Stimulated activated memory B cell treated with anti-CD40 and anti-IgM and Interleukin-4, amounts not matched to agents 10 μg/mL and 1 μg/mL and 100 μg/mL, for 72 hours (primary cell): ENCODE measurements around the gene NT5C2.
"Not testable (repeated sequence)": the region's sequence is repeated elsewhere in the genome, so short reads cannot be mapped to it uniquely, and the experiment has no call there.

Experiments
- ATAC-seq: fragments of 150-1000 bp; cut with Tn5 transposase; 2 replicates; pipeline ENCODE4 v1.10.0; 2021
- H3K27ac Mint-ChIP-seq: one replicate; pipeline ENCODE4 v1.8.0; 2022; ENCODE audit warnings: mild to moderate bottlenecking, mixed read lengths
- H3K27me3 Mint-ChIP-seq: one replicate; pipeline ENCODE4 v1.8.0; 2022; ENCODE audit warnings: mixed read lengths
- H3K36me3 Mint-ChIP-seq: one replicate; pipeline ENCODE4 v1.8.0; 2022; ENCODE audit warnings: mixed read lengths
- H3K4me1 Mint-ChIP-seq: one replicate; pipeline ENCODE4 v1.8.0; 2022; ENCODE audit warnings: mixed read lengths
- H3K4me3 Mint-ChIP-seq: one replicate; pipeline ENCODE4 v1.8.0; 2022; ENCODE audit warnings: mild to moderate bottlenecking, moderate library complexity, mixed read lengths
- H3K9me3 Mint-ChIP-seq: one replicate; pipeline ENCODE4 v1.8.0; 2022; ENCODE audit warnings: mixed read lengths

The NT5C2 gene

DNA sequence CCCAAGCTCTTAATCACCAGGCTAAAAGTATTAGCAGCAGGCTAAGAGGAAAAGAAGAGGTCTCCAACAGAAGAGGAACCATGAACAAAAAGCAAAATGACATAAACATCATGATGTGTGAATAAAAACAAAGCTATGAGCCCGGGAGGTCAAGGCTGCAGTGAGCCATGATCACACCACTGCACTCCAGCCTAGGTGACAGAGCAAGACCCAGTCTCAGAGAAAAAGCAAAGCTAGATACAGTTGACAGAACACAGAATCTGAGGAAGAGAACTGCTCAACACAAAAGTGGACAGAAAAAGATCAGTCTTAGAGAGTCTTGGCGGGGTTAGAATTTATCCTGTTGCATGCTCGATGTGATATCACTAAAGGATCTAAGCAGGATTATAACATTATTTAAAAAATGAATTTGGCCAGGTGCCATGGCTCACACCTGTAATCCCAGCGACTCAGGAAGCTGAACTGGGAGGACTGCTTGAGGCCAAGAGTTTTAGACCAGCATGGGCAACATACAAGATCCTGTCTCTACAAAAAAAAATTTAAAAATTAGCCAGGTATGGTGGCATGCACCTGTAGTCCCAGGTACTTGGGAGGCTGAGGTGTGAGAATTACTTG is 37.5 kb downstream of the NT5C2 start:
- Mint-ChIP-seq H3K9me3 (peaks cover 5% of the 10 kb centered on the region), H3K36me3 (peaks cover 50% of the 10 kb centered on the region), H3K4me3 (no peak overlapping the region), H3K4me1 (no peaks in the 10 kb centered on the region), H3K27ac (no peak overlapping the region), H3K27me3 (no peaks in the 10 kb centered on the region)
- no peak for ATAC-seq

DNA sequence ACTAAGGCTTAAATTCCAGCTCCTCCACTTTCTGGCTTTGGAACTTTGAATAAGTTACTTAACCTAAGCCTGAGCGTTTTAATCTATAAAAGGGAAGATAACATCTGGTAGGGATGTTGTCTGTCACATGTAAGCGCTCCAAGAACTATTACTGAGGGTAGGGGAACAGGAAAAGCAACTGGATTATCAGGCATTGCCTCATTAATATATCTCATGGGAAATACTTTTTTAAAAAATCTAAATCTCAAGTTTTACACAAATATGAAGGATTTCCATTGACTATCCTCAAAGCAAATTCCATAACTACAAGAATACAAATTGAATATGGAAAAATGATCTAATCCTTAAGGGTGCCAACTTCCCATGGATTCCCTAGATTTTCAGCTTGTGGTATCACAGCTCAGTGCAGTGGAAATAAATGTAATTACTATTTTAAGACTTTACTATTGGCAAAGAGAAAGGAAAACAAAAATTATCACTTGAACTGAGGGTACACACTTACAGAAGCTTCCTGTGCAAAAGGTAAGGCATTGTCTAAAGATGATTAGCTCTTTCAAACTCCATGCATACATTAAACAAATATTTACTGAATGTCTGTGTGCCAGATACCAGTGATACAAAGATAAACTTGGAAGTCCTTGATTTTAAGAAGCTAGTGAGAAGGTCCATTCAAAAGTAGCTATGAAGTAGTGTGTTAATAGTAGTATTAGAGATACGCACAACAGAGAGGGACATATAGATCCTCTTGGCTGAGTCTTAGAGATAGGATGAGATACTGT is 38.4 kb downstream of the NT5C2 start:
- Mint-ChIP-seq H3K27ac (no peak overlapping the region), H3K36me3 (peaks cover 50% of the 10 kb centered on the region), H3K9me3 (peaks cover 5% of the 10 kb centered on the region), H3K4me3 (no peak overlapping the region), H3K27me3 (no peaks in the 10 kb centered on the region), H3K4me1 (no peaks in the 10 kb centered on the region)
- no peak for ATAC-seq

DNA sequence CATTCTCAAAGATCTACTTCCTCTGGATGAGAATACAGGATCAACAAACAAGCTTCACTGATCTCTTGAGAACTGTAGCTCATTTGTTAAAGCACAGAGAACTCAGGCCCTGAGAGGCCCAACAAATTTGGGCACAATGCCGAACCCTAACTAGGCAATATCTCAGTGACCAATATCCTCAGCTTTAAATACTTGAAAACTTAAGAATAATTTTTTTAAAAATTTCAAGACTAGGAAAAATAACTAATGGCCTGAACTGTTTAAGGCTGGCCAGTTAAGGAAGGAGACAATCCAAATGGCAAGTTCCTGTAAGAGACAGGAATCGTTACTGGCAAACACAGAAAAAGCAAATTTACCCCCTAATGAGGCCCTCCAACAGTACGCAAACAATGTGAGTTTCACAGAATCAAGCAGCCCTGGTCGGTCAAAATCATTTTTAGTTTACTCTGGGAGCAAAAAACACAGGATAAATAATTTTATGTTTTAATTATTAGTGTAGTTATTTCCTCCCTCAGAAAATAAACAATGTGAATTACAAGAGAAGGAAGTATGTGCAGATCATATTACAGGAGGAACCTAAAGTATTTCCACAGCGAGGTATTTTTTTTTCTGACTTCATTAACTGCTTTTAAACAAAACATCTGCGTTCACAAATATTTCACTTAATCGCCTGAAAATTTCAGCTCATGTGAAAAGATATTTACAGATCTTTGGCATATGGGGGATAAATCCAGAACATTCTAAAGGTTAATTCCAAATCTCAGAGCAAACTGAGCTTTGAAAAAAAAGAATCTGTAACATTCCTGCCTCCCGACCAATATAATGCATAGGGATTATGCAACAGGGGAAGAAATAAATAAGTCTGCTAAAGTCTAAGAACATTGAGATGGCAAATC is 39.5 kb downstream of the NT5C2 start:
- H3K36me3 Mint-ChIP-seq = peaks cover 39% of the 10 kb centered on the region
- H3K27ac Mint-ChIP-seq = no peak overlapping the region
- ATAC-seq = no peak
- no peaks in the 10 kb centered on the region for H3K27me3 Mint-ChIP-seq
- H3K9me3 Mint-ChIP-seq = no peaks in the 10 kb centered on the region
- H3K4me3 Mint-ChIP-seq = no peak overlapping the region
- H3K4me1 Mint-ChIP-seq = no peaks in the 10 kb centered on the region

DNA sequence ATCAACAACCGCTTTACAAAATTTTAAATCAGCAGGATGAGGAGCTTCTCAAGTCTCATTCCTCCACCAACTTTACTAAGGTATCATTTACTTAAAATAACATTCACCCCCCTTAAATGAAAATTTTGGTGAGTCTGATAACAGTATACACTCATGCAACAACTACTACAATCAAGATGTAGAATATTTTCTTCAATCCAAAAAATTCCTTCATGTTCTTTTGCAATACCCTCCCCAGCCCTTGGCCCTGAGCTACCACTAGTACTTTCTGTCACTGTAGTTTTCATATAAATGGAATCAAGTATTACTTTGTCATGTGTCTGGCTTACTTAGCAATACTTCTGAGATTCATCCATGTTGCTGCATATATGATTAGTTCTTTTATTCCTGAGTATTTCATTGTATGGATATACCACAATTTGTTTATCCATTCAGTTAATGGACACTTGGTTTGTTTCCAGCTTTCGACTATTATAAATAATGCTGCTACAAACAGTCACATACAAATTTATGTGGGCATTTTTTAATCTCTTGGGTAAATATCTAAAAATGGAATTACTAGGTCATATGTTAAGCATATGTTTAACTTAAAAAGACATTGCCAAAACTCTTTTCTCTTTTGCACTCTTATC is 43.0 kb downstream of the NT5C2 start:
- H3K36me3 Mint-ChIP-seq = peaks cover 20% of the 10 kb centered on the region
- no peaks in the 10 kb centered on the region for H3K27me3 Mint-ChIP-seq
- H3K9me3 Mint-ChIP-seq = no peaks in the 10 kb centered on the region
- H3K27ac Mint-ChIP-seq = no peak overlapping the region
- no peak overlapping the region for H3K4me3 Mint-ChIP-seq
- H3K4me1 Mint-ChIP-seq = no peaks in the 10 kb centered on the region
- no peak for ATAC-seq

DNA sequence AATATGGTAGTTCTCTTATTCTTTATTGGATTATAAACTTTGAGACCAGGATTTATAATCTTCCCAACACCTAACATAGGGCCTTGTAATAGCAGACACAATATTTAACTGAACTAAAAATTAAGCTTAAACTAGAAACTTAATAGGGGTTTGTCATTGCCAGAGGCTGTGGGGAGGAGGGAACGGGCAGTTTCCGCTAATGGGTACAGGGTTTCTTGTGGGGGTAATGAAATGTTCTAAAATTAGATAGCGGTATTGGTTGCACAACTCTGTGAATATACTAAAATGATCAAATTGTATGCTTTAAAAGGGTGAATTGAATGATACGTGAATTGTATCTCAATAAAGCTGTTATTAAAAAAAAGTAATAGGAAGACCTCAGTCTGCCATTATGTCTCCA is 45.4 kb downstream of the NT5C2 start:
- ATAC-seq = no peak
- H3K36me3 Mint-ChIP-seq = peaks cover 34% of the 10 kb centered on the region
- H3K4me1 Mint-ChIP-seq = no peaks in the 10 kb centered on the region
- H3K27me3 Mint-ChIP-seq = no peaks in the 10 kb centered on the region
- no peaks in the 10 kb centered on the region for H3K9me3 Mint-ChIP-seq
- H3K4me3 Mint-ChIP-seq = no peak overlapping the region
- H3K27ac Mint-ChIP-seq = no peak overlapping the region

DNA sequence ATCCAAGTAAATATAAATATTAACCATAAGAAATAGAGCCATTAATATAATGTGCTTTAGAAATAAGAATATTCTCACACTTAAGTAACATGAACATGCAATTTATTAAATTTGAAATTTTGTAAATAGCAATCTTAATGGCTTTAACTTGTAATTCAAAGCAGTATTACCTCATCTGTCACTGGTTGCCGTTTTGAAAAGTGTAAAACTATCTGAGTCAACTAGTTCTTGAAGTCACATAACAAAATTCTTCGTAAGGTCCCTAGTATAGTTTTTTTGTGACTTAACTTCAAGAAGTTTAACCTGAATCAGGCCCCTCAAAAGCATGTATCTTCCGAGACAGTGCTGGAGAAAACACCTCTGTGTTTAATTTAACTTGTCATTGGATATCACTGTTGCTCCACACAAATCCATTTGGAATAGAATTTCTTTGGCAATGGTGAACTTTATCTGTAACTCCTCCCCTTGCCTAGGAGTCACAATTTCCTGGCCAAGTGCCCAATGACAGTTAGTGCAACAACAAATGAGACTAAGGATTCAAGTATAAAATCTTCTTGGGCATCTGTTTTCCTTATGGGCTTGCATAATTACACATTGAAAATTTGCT is 47.1 kb downstream of the NT5C2 start:
- Mint-ChIP-seq H3K9me3 (no peaks in the 10 kb centered on the region), H3K4me3 (no peak overlapping the region), H3K36me3 (peaks cover 44% of the 10 kb centered on the region)

DNA sequence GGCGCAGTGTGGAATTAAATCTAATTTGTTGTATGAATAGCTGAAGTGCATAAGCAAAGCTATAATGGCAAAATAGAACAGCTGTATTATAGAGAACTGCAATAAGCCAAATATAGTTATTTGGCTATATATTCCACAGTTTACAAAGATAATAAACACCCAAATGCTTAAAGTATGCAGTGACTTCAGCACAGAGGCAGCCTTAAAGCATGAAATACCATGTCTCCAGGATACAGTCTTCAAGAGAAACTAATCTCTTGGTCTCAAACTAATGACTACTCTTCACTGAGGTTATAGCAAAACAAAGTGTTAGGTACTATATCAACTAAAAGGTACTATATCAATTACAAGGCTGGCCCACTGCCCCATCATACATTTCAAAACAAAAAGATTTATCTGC is 48.0 kb downstream of the NT5C2 start:
- Mint-ChIP-seq H3K9me3 (no peaks in the 10 kb centered on the region), H3K4me3 (no peak overlapping the region), H3K36me3 (peaks cover 41% of the 10 kb centered on the region), H3K27me3 (no peaks in the 10 kb centered on the region), H3K27ac (no peak overlapping the region), H3K4me1 (no peaks in the 10 kb centered on the region)
- no peak for ATAC-seq

More for the DNA sequence above, 47.1 kb downstream of the NT5C2 start:
- H3K4me1 Mint-ChIP-seq = no peaks in the 10 kb centered on the region
- H3K27me3 Mint-ChIP-seq = no peaks in the 10 kb centered on the region
- ATAC-seq = no peak
- H3K27ac Mint-ChIP-seq = no peak overlapping the region

DNA sequence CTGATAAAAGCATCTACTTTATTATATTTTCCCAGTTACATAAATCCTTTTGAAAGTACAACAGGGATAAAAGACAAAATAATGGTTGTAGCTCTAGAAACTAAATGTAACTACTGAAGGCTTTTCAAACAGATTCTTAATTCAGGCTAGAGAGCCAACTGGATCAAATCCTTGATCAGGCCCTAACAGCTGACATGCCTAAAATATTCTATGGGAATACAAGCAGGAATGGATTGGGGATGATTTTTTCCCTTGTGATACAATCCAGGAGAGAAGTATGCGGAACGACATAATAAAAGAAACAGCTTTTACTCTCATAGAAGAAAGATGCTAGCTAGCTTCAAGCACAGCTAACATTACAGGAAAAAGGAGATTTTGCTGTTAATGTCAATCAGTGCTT is 49.0 kb downstream of the NT5C2 start:
- Mint-ChIP-seq H3K4me1 (no peaks in the 10 kb centered on the region), H3K4me3 (no peak overlapping the region), H3K9me3 (no peaks in the 10 kb centered on the region), H3K27ac (no peak overlapping the region), H3K27me3 (no peaks in the 10 kb centered on the region), H3K36me3 (peaks cover 41% of the 10 kb centered on the region)
- no peak for ATAC-seq

DNA sequence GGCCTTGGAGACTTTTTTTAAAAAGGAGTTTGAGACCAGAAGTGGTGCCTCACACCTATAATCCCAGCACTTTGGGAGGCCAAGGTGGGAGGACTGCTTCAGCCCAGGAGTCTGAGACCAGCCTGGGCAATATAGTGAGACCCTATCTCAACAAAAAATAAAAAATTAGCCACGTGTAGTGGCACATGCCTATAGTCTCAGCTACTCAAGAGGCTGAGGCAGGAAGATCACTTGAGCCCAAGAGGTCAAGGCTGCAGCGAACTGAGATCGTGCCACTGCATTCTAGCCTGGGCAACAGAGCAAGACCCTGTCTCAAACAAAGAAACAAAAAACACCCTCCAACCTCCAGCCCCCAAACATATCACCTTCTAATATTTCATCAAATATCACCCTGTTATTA is 49.4 kb downstream of the NT5C2 start:
- not testable (repeated sequence) for H3K27ac Mint-ChIP-seq, ATAC-seq, H3K27me3 Mint-ChIP-seq, H3K9me3 Mint-ChIP-seq, H3K4me3 Mint-ChIP-seq, H3K4me1 Mint-ChIP-seq
- H3K36me3 Mint-ChIP-seq = peaks cover 41% of the 10 kb centered on the region

DNA sequence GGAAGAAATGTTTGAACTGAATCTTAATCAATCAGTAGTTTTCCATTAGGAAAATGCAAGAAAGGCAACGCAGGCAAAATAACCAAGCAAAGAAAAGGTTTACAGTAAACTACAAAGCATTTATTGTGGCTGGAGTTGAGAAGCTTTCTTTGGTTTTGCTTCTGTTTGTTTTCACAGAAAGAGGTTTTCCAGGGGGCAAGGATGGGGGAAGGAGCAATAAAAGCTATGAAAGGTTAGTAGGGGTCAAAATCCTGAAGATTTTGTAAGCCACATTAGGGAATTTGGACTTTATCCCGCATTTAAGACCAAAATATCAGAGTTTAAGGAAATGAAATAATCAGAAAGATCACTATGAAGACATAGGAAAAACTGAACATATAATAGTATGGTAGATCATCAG is 51.1 kb downstream of the NT5C2 start:
- peaks cover 53% of the 10 kb centered on the region for H3K36me3 Mint-ChIP-seq
- no peak for ATAC-seq

DNA sequence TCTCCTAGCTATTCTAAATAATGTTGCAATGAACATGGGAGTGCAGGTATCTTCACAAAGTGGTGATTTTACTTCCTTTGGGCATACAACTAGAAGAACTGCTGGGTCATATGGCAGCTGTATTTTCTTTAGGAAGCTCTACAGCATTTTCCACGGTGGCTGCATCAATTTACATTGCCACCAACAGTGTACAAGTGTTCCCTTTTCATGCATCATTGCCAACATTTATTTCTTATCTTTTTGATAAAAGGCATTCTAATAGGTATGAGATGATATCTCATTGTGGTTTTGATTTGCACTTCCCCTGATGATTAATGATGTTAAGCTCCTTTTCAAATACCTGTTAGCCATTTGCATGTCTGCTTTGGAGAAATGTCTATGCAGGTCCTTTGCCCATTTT is 52.6 kb downstream of the NT5C2 start:
- H3K27ac Mint-ChIP-seq = no peak overlapping the region
- no peak for ATAC-seq
- H3K36me3 Mint-ChIP-seq = peaks cover 60% of the 10 kb centered on the region
- H3K9me3 Mint-ChIP-seq = no peaks in the 10 kb centered on the region
- H3K4me3 Mint-ChIP-seq = no peak overlapping the region
- H3K4me1 Mint-ChIP-seq = peaks cover 1% of the 10 kb centered on the region
- H3K27me3 Mint-ChIP-seq = no peaks in the 10 kb centered on the region

More for the DNA sequence above, 51.1 kb downstream of the NT5C2 start:
- Mint-ChIP-seq H3K9me3 (no peaks in the 10 kb centered on the region), H3K4me1 (no peaks in the 10 kb centered on the region), H3K4me3 (no peak overlapping the region), H3K27ac (no peak overlapping the region), H3K27me3 (no peaks in the 10 kb centered on the region)

DNA sequence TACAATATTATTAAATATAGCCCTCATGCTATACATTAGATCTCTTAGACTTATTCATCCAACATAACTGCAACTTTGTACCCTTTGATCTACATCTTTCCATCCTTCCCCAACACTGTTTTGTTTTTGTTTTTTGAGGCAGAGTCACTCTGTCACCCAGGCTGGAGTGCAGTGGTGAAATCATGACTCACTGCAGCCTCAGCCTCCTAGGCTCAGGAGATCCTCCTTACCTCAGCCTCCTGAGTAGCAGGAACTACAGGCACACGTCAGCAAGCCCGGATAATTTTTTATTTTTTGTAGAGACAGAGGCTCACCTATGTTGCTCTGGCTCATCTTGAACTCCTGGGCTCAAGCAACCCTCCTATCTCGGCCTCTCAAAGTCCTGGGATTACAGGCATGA is 53.3 kb downstream of the NT5C2 start:
- Mint-ChIP-seq H3K4me1 (peaks cover 8% of the 10 kb centered on the region), H3K36me3 (peaks cover 63% of the 10 kb centered on the region), H3K27me3 (no peaks in the 10 kb centered on the region), H3K4me3 (no peak overlapping the region), H3K27ac (no peak overlapping the region), H3K9me3 (peaks cover 2% of the 10 kb centered on the region)
- ATAC-seq = no peak

DNA sequence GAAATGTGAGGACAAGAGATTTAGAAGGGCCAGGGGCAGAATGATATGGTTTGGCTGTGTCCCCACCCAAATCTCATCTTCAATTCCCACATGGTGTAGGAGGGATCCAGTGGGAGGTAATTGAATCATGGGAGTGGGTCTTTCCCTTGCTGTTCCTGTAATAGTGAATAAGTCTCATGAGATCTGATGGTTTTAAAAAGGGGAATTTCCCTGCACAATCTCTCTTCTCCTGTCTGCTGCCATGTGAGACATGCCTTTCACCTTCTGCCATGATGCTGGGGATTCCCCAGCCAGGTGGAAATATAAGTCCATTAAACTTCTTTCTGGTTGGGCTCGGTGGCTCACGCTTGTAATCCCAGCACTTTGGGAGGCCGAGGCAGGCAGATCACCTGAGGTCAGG is 57.9 kb downstream of the NT5C2 start:
- H3K4me3 Mint-ChIP-seq, H3K9me3 Mint-ChIP-seq, H3K27me3 Mint-ChIP-seq: not testable (repeated sequence)
- ATAC-seq = peak; percentile 61
- Mint-ChIP-seq H3K4me1 (peaks cover 10% of the 10 kb centered on the region), H3K27ac (peak overlapping the region; percentile 77), H3K36me3 (peaks cover 77% of the 10 kb centered on the region)

DNA sequence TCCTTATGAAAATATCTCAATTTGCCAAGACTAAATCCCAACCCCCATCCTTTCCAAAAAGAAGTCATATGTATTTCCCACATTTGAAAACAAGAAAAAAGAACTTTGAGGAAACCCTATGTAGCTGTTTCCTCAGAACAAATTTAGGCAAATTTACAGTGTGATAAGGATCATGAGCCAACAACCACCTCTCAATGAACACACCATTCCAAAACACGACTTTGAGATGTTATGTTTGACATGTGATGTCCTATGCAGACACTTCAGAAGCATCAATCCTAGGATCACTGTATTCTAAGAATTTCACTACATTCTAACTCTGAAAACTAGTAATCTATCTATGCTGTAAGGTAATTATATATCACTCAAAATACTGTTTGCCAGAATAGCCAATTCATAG is 62.2 kb downstream of the NT5C2 start:
- no peaks in the 10 kb centered on the region for H3K27me3 Mint-ChIP-seq
- no peak overlapping the region for H3K4me3 Mint-ChIP-seq
- H3K9me3 Mint-ChIP-seq = peaks cover 3% of the 10 kb centered on the region
- peaks cover 63% of the 10 kb centered on the region for H3K36me3 Mint-ChIP-seq
- ATAC-seq = no peak
- no peak overlapping the region for H3K27ac Mint-ChIP-seq
- H3K4me1 Mint-ChIP-seq = peaks cover 26% of the 10 kb centered on the region

DNA sequence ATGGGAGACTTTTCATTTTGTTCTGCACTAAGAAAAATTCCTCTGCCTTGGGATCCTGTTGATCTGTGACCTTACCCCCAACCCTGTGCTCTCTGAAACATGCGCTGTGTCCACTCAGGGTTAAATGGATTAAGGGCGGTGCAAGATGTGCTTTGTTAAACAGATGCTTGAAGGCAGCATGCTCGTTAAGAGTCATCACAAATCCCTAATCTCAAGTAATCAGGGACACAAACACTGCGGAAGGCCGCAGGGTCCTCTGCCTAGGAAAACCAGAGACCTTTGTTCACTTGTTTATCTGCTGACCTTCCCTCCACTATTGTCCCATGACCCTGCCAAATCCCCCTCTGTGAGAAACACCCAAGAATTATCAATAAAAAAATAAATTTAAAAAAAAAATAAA is 62.9 kb downstream of the NT5C2 start:
- not testable (repeated sequence) for H3K9me3 Mint-ChIP-seq, H3K27ac Mint-ChIP-seq, ATAC-seq, H3K4me3 Mint-ChIP-seq, H3K27me3 Mint-ChIP-seq
- Mint-ChIP-seq H3K4me1 (peaks cover 25% of the 10 kb centered on the region), H3K36me3 (peaks cover 60% of the 10 kb centered on the region)
